Suprapubic skin (tissue), 4 donors: ENCODE results near the gene ESPNL.

Source experiments
- CTCF ChIP-seq, 2 donors: fragments of 200-600 bp in 1 of 2; fragments of 450-650 bp in 1 of 2; sonication (generic) in 1 of 2; IDR thresholded peaks; one replicate each; pipeline ENCODE4 v1.5.1; 2016 to 2019; ENCODE audit warnings: antibody characterized with exemption in 2 of 2, mild to moderate bottlenecking in 1 of 2, moderate library complexity in 1 of 2
- EP300 ChIP-seq: sonication (generic); formaldehyde crosslinking; IDR thresholded peaks from one replicate; pipeline ENCODE4 v1.6.1; 2017; ENCODE audit warnings: antibody characterized with exemption
- POLR2A ChIP-seq, 2 donors: fragments of 450-650 bp; IDR thresholded peaks; one replicate each; pipeline ENCODE4 v1.6.1; 2017; ENCODE audit warnings: antibody characterized with exemption in 2 of 2, mild to moderate bottlenecking in 2 of 2, moderate library complexity in 2 of 2
- POLR2AphosphoS5 ChIP-seq, 3 donors: sonication (generic); formaldehyde crosslinking; IDR thresholded peaks; one replicate each; pipeline ENCODE4 v1.6.1; 2017; ENCODE audit warnings: antibody characterized with exemption in 3 of 3

DNA sequence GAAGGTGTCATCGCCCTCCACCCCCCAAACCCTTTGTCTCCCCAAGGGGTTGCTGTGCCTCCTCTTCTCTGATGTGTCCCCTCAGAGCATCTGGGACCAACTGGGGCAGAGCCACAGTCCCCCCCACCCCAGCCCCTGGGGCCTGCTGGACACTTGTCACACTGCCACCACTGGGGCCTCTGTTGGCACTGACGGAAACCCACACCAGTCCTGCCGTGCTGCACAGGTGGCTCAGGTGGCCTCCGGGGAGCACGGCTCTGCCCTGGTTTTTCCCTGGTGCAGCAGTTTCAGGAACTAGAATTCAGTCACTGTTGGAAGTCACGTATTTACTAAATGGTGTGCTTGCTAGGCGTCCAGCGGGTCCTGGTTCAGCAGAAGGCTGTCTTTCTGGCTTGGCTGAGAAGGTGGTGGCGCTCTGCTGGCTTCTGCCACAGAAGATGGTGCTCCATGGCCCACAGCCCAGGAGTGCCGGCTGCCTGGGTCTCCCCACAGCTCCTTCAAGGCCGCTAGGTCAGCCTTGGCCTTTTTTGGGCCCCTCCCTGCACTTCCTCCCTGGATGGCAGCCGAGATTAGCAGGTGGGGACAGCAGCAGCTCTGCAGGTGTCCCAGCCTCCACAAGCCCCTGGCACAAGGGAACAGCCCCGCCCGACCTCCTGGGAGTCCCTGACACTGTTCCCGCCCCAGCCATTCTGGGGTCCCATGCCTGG lies 19.8 kb downstream of the ESPNL start:
- no peak for TF ChIP-seq CTCF (IDR thresholded peaks at IDR 0.05)
- TF ChIP-seq POLR2A (IDR thresholded peaks at IDR 0.05) = no peak
- TF ChIP-seq EP300 = no peak
- TF ChIP-seq POLR2AphosphoS5 (IDR thresholded peaks at IDR 0.05) = no peak
